SH-SY5Y (cell line): ENCODE results near the gene ZFHX3.

Source experiments
- GATA2 ChIP-seq: IDR thresholded peaks from 2 replicates; pipeline ENCODE4 v1.6.1; 2011; ENCODE audit warnings: mild to moderate bottlenecking, low read depth, low read length
- GATA3 ChIP-seq: IDR thresholded peaks from 2 replicates; pipeline ENCODE4 v1.6.1; 2011; ENCODE audit warnings: low read depth, mild to moderate bottlenecking, low read length, moderate library complexity

DNA sequence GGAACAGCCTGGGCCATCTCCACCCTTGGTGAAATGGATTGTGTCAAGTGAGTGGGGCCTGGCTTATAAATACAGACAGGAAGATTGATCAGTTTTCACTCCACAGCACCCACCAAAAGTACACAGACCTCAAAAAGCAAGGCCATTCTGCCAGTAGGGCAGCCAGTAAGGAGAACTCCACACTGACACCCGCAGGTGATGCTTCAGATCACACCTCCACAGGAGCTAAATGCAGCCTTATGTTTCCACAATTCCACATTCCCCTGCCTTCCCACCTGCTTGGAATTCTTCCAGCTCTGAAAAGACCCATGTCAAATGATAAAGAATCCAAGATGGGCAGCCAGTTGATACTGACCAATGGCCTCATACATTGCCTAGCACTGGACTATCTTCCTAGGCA, 191.1 kb downstream of the ZFHX3 start:
- TF ChIP-seq GATA2, result no peak
- no peak for TF ChIP-seq GATA3
